GM19397 (cell line): ENCODE data around the gene PIK3R4.

Source experiments
- ATAC-seq: cut with Tn5 transposase; IDR thresholded peaks from one replicate; pipeline ENCODE4 v1.9.1; 2021; ENCODE audit warnings: mild to moderate bottlenecking, moderate library complexity; ENCODE audit not compliant: unreplicated experiment

PIK3R4 gene

GRCh38 chr3:130746246-130747039 lies at the start of gene PIK3R4:
PIK3R4 (minus strand) TSS chr3:130746829; CDS start chr3:130745218, 1,611 bp downstream.
- ATAC-seq = peak; percentile 88

GRCh38 chr3:130795396-130795795 lies 48.8 kb upstream of the PIK3R4 start:
- no peak for ATAC-seq

- ATAC-seq = no peak
Measured at GRCh38 chr3:130792246-130792645, 45.6 kb upstream of the PIK3R4 start.

- no peak for ATAC-seq
Measured at GRCh38 chr3:130789782-130790322, 43.2 kb upstream of the PIK3R4 start.

- ATAC-seq = no peak
Measured at GRCh38 chr3:130787422-130788068, 40.9 kb upstream of the PIK3R4 start.

GRCh38 chr3:130786306-130786705 lies 39.7 kb upstream of the PIK3R4 start:
- no peak for ATAC-seq

GRCh38 chr3:130783629-130784028 lies 37.0 kb upstream of the PIK3R4 start:
- no peak for ATAC-seq

- ATAC-seq = peak; percentile 11
Measured at GRCh38 chr3:130779486-130779885, 32.9 kb upstream of the PIK3R4 start.

GRCh38 chr3:130779031-130779430 lies 32.4 kb upstream of the PIK3R4 start:
- ATAC-seq = peak; percentile 96

GRCh38 chr3:130773366-130773765 lies 26.7 kb upstream of the PIK3R4 start:
- ATAC-seq = no peak

- no peak for ATAC-seq
Measured at GRCh38 chr3:130772129-130772528, 25.5 kb upstream of the PIK3R4 start.

- ATAC-seq = no peak
Measured at GRCh38 chr3:130770644-130771043, 24.0 kb upstream of the PIK3R4 start.

- no peak for ATAC-seq
Measured at GRCh38 chr3:130761730-130762311, 15.2 kb upstream of the PIK3R4 start.

GRCh38 chr3:130760922-130761321 lies 14.3 kb upstream of the PIK3R4 start:
- no peak for ATAC-seq

- ATAC-seq = peak; percentile 51
Measured at GRCh38 chr3:130759692-130760338, 13.2 kb upstream of the PIK3R4 start.

GRCh38 chr3:130758624-130759369 lies 12.2 kb upstream of the PIK3R4 start:
- ATAC-seq = no peak

GRCh38 chr3:130757611-130758150 lies 11.1 kb upstream of the PIK3R4 start:
- no peak for ATAC-seq

GRCh38 chr3:130755666-130756065 lies 9.0 kb upstream of the PIK3R4 start:
- ATAC-seq = no peak

GRCh38 chr3:130748981-130749380 lies 2.4 kb upstream of the PIK3R4 start:
- no peak for ATAC-seq

GRCh38 chr3:130748467-130748861 lies 1.8 kb upstream of the PIK3R4 start:
- ATAC-seq = no peak
